Measurements from ENCODE around the gene TYW1B. TPM values are rescaled to one million over a fixed set of nuclear protein-coding genes. Genes with fewer than 3 reads are reported as not detected.
"Not testable (repeated sequence)": the region's sequence is repeated elsewhere in the genome, so short reads cannot be mapped to it uniquely, and the experiment has no call there.

The TYW1B gene
- total and polyA plus RNA-seq, 2 of the 4 experiments (the other 2 are of a cell fraction) = 1.0 to 1.8 TPM

GRCh38 chr7:72739716-72740115 lies 88.3 kb downstream of the TYW1B start:
- H3K4ac ChIP-seq (ENCODE audit: low read depth, low read length); H3K4me3 ChIP-seq (ENCODE audit: insufficient read depth, low read depth, low read length); H2AK9ac ChIP-seq (replicated peaks; ENCODE audit: low read depth, low read length, poor library complexity); H4K5ac ChIP-seq (ENCODE audit: low read depth, low read length); dilution Hi-C loops (cut with HindIII; ENCODE audit: low sequenced_read_pairs, unreplicated experiment); H2AFZ ChIP-seq (replicated peaks; ENCODE audit: low read length, poor library complexity); POLR2A ChIA-PET (ENCODE audit: unreplicated experiment); H3K4me1 ChIP-seq (ENCODE audit: control insufficient read depth, insufficient read depth, low read length); H2BK15ac ChIP-seq (ENCODE audit: low read depth, low read length); H3K14ac ChIP-seq (replicated peaks; ENCODE audit: low read depth, low read length); intact Hi-C loops (cut with micrococcal nuclease); H3K9me3 ChIP-seq (ENCODE audit: control insufficient read depth, insufficient read depth, low read length); H2AK5ac ChIP-seq (ENCODE audit: low read depth, low read length); H4K91ac ChIP-seq (ENCODE audit: insufficient read depth, low read depth, low read length); H3K4me2 ChIP-seq (ENCODE audit: low read depth, low read length); H4K20me1 ChIP-seq (ENCODE audit: insufficient read depth, low read length); H3K56ac ChIP-seq (ENCODE audit: extremely low read depth, insufficient read depth, low read length); ATAC-seq (ENCODE audit: low read depth); H4K8ac ChIP-seq (ENCODE audit: low read depth in 2 of 2, low read length in 2 of 2); H2BK20ac ChIP-seq (ENCODE audit: low read depth, low read length); H3K27me3 ChIP-seq (ENCODE audit: control insufficient read depth, insufficient read depth, low read length); in situ Hi-C loops (cut with MboI; ENCODE audit: low sequenced_read_pairs); H3K36me3 ChIP-seq (ENCODE audit: control insufficient read depth, insufficient read depth, low read length); H2BK5ac ChIP-seq (ENCODE audit: low read depth, low read length, poor library complexity, severe bottlenecking); H3K18ac ChIP-seq (ENCODE audit: low read depth, low read length); DNase-seq; H3K79me1 ChIP-seq (ENCODE audit: low read depth in 1 of 2, low read length in 2 of 2); CTCF ChIA-PET; BruUV-seq (replicated peaks); H3K27ac ChIP-seq (ENCODE audit: insufficient read depth, low read length); H3K9me1 ChIP-seq (ENCODE audit: insufficient read depth, low read length); H3K23ac ChIP-seq (ENCODE audit: low read depth, low read length); H3K9ac ChIP-seq (ENCODE audit: low read depth, low read length); H2BK120ac ChIP-seq (ENCODE audit: low read depth, low read length): not testable (repeated sequence)
- no CpG with 5 or more reads among the region's 11 CpGs for WGBS, 2 experiments (ENCODE audit: extremely low coverage in 2 of 2, insufficient read length in 1 of 2)

GRCh38 chr7:72735855-72736254 lies 92.1 kb downstream of the TYW1B start:
- dilution Hi-C loops (cut with HindIII; ENCODE audit: low sequenced_read_pairs, unreplicated experiment); POLR2A ChIA-PET (ENCODE audit: unreplicated experiment); H2AK5ac ChIP-seq (ENCODE audit: low read depth, low read length); CTCF ChIA-PET; H4K20me1 ChIP-seq (ENCODE audit: insufficient read depth, low read length); H2AK9ac ChIP-seq (replicated peaks; ENCODE audit: low read depth, low read length, poor library complexity); H3K36me3 ChIP-seq (ENCODE audit: control insufficient read depth, insufficient read depth, low read length); H3K14ac ChIP-seq (replicated peaks; ENCODE audit: low read depth, low read length); H3K4me2 ChIP-seq (ENCODE audit: low read depth, low read length); H3K4ac ChIP-seq (ENCODE audit: low read depth, low read length); H4K91ac ChIP-seq (ENCODE audit: insufficient read depth, low read depth, low read length); in situ Hi-C loops (cut with MboI; ENCODE audit: low sequenced_read_pairs); H3K27me3 ChIP-seq (ENCODE audit: control insufficient read depth, insufficient read depth, low read length); H3K4me1 ChIP-seq (ENCODE audit: control insufficient read depth, insufficient read depth, low read length); H3K23ac ChIP-seq (ENCODE audit: low read depth, low read length); H2AFZ ChIP-seq (replicated peaks; ENCODE audit: low read length, poor library complexity); H2BK120ac ChIP-seq (ENCODE audit: low read depth, low read length); BruUV-seq (replicated peaks); H2BK15ac ChIP-seq (ENCODE audit: low read depth, low read length); H2BK5ac ChIP-seq (ENCODE audit: low read depth, low read length, poor library complexity, severe bottlenecking); intact Hi-C loops (cut with micrococcal nuclease); H3K27ac ChIP-seq (ENCODE audit: insufficient read depth, low read length); H4K5ac ChIP-seq (ENCODE audit: low read depth, low read length); H3K4me3 ChIP-seq (ENCODE audit: insufficient read depth, low read depth, low read length); H4K8ac ChIP-seq (ENCODE audit: low read depth in 2 of 2, low read length in 2 of 2); H3K18ac ChIP-seq (ENCODE audit: low read depth, low read length); H3K9ac ChIP-seq (ENCODE audit: low read depth, low read length); H3K9me1 ChIP-seq (ENCODE audit: insufficient read depth, low read length); DNase-seq; H3K9me3 ChIP-seq (ENCODE audit: control insufficient read depth, insufficient read depth, low read length); H3K56ac ChIP-seq (ENCODE audit: extremely low read depth, insufficient read depth, low read length); H3K79me1 ChIP-seq (ENCODE audit: low read depth in 1 of 2, low read length in 2 of 2); H2BK20ac ChIP-seq (ENCODE audit: low read depth, low read length); ATAC-seq (ENCODE audit: low read depth): not testable (repeated sequence)
- WGBS, 2 experiments (ENCODE audit: extremely low coverage in 2 of 2, insufficient read length in 1 of 2) = no CpG with 5 or more reads among the region's 4 CpGs

Measured in IMR-90 (cell line).